Epithelial cell of prostate (primary cell): ENCODE results near the gene CCDC142.
A peak's percentile ranks its signal among the peaks of the same experiment; 100 is the strongest.
"Not testable (repeated sequence)": the region's sequence is repeated elsewhere in the genome, so short reads cannot be mapped to it uniquely, and the experiment has no call there.

Source experiments
- DNase-seq: peaks from one replicate; pipeline ENCODE4 v3.0.0-alpha.2; 2011; ENCODE audit warnings: low read depth, low spot score
- H3K27ac ChIP-seq: fragments of 450-650 bp; 2 replicates; pipeline ENCODE4 v1.5.1; 2017; ENCODE audit warnings: mild to moderate bottlenecking

CCDC142 gene

DNA sequence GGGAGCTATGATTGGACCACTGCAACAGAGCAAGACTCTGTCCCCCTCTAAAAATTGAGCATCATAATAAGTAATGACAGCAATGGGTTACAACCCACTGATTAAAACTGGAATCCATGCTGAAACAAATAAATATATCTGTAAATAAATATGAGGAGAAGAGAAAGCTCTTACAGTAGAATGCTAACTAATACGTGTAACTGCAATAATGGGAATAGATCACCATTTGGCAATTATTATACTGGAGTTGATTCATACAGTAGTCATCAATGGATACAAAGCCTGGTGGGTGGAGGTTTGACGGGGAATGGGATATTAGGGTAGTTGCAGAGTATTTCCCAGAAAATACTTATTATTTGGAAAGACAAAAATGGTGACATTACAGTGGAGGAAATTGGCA lies 34.0 kb downstream of the CCDC142 start:
- H3K27ac ChIP-seq = no peak overlapping the region
- DNase-seq = no peak

DNA sequence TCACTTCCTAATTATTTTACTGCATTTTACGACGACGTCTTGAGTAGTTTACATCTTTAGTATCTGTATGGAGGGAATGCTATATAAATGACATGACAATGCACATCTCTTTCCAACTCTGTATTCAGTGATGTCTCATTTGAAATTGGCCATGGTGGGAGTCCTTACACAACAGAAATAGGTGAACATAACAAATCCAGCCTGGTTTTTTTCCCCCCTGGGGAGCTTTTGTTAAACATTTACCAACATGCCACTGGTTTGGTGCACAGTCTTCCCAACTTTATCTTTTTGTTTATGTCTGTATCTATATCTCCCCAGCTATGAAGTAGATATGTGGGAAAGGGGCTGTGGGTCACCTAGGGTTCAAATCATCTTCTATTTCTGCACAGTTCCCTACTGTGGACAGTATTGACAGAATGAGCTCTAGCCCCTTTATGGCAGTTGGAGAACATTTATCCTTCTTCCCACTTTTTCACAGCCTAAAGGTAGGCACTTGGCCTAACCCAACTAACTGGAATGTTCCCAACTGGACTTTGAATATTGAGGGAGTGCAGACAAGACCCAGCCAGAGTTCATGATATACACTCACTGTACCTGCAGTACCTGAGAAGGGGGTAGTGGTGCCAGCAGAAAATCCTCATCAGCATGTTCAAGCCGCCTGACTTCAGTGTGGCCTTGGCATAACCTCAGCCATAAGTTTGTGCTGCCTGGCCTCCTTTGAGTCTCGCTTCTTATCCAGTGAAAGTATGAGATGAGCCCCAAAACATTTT lies 35.4 kb downstream of the CCDC142 start:
- no peak overlapping the region for H3K27ac ChIP-seq
- DNase-seq = no peak

DNA sequence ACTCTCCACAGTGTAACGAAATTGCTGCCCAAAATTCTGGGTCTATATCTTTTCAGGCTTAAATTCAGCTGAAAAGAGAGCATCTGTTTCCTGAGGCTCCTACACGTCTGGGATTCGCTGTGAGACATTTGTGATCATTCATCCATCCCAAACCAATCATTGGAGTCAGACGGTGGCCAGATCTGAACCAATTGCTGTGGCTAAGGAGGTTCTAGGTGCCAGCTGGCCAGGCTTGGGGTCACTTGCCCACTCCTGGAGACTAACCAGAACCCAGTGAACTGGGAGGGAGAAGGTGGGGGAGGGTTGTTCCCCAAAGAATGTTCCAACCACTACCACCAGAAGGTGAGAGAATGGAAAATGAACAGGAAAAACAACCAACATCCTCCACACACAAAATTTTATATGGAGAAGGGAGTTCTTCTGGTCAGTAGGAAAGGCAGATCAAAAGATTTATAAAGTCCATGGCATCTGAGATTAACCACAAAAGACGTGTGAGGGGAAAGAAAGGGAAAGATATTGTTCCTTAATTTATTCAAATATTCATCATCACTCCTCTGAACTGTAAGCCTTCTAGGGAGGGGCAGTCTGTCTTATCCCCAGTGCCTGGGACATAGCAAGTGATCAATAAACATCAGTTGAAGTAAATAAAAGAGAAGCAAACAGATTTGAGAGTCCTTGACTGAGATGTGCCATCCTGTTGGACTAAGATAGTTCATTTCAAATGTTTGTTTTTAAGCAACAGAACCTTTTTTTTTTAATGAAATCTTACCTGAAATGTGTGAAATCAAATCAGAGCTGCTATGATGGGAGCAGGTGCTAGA lies 38.1 kb downstream of the CCDC142 start:
- no peak overlapping the region for H3K27ac ChIP-seq
- DNase-seq = no peak

DNA sequence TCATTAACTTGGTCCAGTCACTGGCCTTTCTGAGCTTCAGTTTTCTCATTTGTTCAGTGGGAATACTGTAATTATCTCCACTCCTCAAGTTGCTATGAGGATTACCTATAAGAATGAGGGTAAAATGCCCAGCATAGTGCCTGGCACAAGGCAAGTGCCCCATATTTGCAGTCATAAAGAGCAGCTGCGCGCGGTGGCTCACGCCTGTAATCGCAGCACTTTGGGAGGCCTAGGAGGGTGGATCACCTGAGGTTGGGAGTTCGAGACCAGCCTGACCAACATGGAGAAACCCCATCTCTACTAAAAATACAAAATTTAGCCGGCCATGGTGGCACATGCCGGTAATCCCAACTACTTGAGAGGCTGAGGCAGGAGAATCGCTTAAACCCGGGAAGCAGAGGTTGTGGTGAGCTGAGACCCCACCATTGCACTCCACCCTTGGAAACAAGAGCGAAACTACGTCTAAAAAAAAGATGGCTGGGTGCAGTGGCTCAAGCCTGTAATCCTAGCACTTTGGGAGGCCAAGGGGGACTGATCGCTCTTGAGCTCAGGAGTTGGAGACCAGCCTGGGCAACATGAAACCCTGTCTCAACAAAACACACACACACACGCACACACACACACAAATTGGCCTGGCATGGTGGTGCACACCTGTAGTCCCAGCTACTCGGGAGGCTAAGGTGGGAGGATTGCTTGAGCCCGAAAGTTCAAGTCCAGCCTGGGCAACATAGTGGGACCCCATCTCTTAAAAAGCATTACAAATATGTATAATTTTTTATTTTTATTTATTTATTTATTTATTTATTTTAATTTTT lies 40.1 kb downstream of the CCDC142 start:
- peak overlapping the region; percentile 96 for H3K27ac ChIP-seq
- DNase-seq = not testable (repeated sequence)

DNA sequence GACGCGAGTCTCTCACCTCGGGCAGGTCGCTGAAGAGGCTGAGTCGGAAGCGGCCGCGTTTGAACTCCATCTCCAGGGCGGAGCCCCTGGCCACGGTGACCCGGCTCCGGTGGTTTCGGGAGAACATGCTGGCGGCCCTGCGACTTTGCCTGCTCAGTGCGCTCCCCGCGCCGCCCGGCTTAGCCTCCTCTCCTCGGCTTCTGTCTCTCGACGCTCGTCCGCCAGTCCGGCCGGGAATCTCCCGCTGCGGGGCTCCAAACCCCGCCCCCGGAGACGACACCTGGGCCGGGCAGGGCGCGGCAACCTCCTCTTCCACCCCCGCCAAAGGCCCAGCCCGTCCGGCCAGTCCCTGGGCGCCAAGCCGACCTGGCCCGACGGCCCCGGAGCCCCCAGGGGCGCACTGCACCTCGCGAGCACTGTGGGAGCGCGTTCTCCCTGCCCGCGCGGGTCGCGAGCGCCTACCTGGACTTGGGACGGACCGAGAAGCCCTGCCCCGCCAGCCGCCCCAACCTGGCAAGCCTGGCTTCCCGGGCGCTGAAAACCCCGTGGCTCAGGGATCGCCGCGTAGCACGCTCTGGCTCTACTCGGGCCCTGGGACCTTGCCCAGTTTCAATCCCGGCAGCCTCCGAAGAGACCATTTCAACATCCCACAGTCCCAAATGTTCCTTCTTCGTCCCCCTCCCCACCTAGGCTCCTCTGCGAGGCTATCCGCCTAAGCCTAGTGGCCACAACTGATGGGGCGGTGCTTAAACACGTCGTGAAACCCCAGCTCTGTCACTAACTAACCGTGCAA lies 40.9 kb downstream of the CCDC142 start, which contains the start of gene RTKN:
Gene RTKN, minus strand, starts transcription at position 248 of the 793 bp plus-strand sequence. Its CDS starts 121 bp downstream, at position 127.
- DNase-seq = no peak
- H3K27ac ChIP-seq = peak within 1 kb of the TSS; percentile 96

DNA sequence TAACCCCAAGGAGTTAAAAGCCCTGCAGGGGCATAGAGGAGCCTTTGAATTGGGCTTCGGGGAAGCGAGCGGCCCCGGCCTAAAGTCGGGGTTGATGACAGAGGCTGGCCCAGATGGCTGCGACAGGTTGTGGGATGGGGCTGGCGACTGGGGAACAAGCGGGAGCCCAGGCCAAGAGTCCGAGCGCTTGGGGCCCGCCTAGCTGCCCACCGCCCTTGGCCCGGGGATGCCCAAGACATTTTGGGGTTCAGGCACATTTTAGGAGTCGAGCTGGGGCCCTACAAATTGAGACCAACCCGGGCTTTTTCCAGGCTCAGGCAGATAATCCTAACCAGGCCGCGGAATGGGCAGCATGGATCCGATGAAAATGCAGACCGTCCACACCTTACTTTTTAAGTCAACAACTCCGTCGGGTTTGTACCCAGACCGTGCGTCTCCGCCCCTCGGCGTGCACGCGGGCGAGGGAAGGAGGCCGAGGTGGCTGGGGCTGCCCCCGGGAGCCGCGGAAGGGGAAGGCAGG lies 41.6 kb downstream of the CCDC142 start:
- H3K27ac ChIP-seq = peak overlapping the region; percentile 96
- DNase-seq = no peak

DNA sequence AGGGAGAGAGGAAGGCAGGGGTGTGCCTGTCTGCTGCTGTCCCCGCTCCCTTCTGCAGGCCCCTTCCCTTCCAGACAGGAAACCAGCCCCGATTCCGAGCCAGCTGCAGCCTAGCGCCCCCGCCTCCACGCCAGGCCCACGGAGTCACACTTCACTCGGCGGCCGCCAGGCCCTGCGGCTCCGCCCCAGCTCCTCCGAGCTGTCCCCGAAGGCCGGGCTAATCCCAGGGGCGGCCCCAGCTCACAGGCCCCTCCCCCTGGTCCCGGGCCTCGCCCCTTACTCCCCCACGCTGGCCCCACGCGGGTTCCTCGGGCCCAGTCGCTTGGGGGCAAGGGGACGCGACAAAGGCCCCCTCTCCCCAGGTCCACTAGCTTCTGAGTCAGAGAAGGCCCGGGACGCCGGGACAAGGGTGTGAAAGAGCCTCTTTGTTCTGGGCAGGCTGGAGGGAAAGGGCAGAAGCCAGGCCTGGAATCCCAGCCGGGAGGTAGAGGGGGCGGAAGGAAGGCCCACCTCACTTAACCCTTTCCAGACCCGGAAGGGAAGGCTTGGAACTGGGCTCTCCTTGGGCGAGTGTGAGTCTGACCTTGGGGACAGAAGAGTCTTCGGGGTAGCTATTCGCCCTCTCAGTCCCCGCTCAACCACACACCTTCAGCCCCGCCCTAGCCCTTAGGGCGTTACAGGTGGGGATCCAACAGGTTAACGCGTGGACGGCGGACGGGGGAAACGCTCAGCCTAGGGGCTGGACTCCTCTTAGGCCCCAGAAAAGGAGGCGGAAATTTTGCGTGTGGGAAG lies 42.2 kb downstream of the CCDC142 start:
- no peak for DNase-seq
- peak overlapping the region; percentile 96 for H3K27ac ChIP-seq

DNA sequence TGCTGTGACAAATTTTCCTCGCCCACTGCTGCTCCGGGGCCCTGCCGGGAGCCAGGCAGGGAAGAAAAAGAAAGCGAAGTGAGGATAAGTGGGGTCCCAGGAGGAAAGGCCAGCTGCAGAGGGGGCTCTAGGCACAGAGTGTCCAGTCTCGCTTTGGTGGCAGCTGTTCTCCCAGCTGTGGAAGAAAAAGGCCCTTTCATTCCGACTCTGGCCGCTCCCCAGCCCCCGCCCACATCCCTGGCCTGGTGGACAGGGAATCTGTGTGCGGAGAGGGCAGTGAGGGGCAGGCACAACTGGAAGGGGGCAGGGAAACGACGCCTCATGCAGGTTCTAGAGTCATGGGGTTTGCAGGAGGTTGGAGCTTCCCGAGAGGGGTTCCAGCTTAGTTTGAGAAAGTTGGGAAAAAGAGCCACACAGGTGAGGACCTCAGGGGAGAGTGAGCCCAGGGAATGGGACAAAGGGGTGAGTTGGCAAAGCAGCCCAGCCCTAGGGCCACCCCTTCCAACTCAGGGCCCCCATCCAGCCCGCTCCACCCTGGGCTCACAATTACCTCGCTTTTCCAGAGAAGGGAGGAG lies 42.9 kb downstream of the CCDC142 start:
- peak overlapping the region; percentile 96 for H3K27ac ChIP-seq
- no peak for DNase-seq

DNA sequence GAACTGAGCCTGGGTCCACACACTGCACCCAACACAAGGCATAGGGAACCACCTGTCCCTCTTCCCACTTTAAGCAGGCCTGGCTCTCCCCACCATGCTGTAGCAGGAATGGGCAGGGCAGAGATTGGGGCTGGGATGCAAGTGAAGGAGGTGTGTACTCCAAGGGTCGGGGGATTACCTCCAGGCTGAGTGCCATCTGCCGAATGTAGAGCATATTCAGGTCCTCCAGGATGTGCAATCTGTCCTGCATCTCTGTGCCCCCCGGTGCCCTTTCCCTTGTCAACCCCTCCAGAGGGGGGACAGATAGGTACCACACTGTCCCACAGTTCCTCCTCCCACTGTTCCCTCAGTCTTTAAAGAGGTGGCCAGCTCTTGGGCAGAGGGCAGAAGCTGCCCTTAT lies 43.4 kb downstream of the CCDC142 start:
- no peak for DNase-seq
- H3K27ac ChIP-seq = peak overlapping the region; percentile 96

DNA sequence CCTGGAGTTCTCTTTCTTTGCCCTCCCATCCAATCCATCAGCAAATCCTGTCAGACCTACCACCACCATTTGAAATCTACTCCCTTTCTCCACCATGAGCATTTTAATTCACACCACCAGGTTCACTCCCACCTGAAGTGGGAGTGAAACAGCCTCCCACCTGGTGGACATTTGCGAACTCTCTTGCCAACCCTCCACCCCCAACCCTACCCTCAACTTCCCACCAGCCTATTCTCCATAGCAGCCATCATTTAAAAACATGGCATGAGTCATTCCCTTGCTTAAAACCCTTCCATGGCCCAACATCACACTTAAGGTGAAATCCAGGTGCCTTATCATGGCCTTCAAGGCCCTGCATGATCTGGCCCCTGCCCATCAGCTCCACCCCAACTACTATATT lies 44.5 kb downstream of the CCDC142 start:
- DNase-seq = no peak
- no peak overlapping the region for H3K27ac ChIP-seq

DNA sequence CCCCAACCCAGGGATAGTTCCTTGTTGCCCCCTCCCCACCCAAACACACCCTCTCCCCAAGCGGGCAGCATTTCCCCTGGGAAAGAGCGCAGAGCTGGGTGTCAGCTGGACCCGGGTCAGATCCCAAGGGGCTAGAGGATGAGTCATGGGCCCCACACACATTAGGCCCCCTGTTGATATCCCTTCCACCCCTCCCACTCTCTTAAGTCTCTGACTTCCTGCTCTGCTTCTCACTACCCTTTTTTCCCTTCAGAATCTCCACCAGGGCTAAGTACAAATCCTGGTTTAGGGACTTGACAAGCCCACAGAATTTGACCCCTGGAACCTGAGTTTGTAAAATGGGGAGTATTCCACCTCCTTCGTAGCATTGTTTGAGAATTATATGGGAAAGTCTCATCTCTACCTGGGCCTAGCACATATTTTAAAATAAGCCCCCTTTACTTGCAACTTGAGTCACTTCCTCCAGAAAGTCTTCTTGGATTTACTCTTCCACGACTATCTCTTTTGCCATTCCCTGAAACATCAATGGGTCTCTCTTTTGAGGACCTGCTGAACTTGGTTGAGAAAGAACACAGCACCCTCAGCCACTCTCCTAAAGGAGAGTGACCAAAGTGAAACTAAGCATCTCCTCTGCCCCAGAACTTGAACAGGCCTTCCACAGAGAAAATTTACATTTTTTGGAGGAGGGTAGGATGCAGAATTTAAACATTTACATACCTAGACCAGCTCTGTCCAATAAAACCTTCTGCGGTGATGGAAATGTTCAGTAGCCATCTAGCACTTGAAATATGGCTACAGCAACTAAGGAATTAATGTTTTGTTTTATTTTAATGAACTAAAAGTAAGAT lies 45.7 kb downstream of the CCDC142 start:
- H3K27ac ChIP-seq = no peak overlapping the region
- no peak for DNase-seq

DNA sequence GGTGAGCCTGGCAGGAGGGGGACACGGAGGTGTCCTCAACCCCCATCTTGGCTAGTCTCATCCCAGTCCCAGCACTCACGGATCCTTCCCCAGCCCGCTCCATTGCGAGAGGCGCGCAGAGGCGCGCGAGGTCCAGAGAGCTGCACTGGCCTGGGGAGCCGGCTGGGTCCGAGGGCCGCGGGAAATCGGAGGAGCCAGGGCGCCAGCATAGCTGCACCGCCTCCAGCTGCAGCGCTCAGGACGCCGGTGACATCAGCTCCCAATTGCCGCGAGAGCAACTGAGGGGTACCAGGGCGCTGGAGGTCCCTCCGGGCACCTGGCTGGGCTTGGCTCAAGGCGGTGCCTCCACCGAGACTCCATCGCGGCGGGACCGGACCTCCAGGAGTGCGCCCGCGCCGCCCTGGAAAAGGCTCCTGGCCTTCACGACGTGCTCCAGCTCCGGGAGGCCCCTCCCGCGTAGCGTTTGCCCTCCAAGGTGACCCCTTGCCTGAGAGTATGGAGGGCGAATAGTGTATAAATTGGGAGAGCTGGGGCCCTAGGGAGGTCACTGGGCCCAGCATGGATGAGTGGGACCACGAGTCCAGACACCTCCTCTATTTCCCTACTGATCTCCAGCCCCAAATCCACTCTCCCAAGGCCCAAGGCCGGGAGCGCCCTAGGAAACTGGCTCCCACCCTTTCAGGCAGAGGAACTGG lies 46.5 kb downstream of the CCDC142 start:
- H3K27ac ChIP-seq = no peak overlapping the region
- no peak for DNase-seq

DNA sequence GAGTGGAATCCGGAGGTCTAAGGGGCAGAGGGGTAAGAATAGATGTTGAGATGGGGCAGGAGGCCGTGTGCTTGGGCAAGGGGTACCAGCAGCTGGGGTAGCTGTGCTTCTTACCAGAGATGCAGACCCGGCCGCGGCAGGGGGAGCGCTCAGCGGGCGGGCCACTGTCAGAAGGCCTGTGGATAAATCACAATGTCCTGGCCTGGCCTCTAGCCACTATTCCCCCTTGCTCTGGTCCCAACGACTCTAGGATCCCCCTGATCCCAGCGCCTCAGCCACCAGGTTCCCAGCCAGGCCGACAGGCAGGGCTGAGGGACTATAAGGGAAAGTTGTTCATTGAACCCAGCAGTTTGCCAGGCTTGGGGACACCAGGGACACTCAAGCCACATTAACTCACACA lies 52.3 kb downstream of the CCDC142 start:
- DNase-seq = no peak
- H3K27ac ChIP-seq = peak overlapping the region; percentile 99

DNA sequence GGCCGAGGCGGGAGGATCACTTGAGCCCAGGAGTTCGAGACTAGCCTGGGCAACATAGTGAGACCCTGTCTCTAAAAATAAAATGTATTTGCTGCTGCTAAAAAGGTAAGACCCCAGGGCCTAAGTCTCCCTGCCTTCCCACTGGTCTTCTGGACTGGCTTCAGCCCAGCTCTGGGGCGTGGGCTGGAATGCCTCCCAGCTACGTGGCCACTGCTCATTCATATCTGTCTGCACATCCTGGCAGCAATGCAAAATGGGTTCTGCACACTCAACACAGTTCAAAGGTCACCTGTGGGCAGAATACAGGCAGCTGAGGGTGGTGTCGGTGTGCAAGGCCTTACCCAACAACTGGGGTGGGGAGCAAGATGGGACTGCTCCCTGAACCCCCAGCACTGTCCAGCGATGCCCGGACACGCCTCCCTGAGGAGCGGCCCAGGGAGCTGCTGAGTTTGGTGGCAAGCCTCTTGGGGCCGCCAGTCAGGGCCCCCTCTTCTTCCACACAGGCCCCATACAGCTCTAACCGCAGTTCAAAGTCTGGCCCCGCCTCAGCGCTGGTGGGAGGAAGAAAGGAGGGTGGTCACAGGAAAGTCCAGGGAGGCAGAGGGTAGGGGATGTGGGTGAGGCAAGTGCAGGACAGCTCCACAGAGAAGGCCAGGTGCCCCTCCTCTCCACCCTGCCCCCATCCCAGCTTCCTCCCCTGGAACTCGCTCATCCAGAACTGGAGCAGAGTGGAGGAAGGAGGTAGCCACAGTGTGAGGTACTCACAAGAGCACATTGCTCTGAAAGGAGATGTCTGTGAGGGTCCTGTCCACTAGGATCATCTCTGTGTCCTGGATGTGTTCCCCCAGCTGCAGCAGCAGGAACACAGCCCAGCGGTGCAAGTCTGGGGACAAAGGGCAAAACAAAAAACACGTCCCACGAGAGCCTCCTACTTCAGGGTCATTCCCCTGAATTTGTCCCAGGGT lies 53.0 kb downstream of the CCDC142 start:
- no peak for DNase-seq
- peak overlapping the region; percentile 99 for H3K27ac ChIP-seq

DNA sequence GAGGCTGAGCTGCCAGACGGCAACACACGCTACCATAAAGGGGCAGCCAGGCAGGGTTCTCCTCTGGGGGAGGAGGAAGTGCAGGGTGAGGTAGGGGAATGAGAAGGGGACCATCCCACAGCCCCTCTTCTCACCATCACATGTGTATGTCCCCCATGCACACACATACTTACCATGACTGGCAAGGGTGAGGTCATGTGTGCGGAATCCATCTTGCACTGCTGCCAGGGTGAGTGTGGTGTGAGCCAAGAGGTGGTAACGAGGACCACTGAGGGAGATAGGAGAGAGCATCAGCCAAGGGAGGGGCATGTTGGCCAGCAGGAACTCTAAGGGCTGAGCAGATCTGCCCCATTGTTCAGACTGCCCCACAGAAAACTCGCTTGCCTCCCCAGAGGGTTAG lies 54.1 kb downstream of the CCDC142 start:
- H3K27ac ChIP-seq = peak overlapping the region; percentile 99
- no peak for DNase-seq

DNA sequence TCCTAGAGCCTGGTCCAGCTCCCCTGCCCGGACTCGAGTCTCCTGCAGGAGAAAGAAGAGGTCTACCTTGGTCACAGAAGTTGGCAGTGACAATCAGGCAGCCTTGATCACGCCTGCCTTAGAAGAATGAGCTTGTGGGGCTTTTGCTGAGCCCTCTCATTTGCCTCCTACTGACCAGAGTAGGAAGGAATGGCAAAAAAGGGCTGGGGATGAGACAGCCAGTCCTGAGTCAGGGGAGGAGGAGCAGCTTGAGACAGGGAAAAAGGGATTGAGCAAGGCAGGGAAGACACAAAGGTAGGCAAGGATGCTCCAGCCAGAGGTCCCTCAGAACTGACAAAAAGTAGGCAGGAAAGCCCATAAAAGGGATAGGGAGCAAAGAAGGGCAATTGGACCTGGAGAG lies 55.2 kb downstream of the CCDC142 start:
- peak overlapping the region; percentile 99 for H3K27ac ChIP-seq
- DNase-seq = no peak
